Measurements from ENCODE around the gene OTUD5. TPM values are rescaled to one million over a fixed set of nuclear protein-coding genes. Genes with fewer than 3 reads are reported as not detected.

The OTUD5 gene, protein sequence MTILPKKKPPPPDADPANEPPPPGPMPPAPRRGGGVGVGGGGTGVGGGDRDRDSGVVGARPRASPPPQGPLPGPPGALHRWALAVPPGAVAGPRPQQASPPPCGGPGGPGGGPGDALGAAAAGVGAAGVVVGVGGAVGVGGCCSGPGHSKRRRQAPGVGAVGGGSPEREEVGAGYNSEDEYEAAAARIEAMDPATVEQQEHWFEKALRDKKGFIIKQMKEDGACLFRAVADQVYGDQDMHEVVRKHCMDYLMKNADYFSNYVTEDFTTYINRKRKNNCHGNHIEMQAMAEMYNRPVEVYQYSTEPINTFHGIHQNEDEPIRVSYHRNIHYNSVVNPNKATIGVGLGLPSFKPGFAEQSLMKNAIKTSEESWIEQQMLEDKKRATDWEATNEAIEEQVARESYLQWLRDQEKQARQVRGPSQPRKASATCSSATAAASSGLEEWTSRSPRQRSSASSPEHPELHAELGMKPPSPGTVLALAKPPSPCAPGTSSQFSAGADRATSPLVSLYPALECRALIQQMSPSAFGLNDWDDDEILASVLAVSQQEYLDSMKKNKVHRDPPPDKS
- total RNA-seq (2014; rRNA removed; shearing (Covaris generic); ENCODE audit: low replicate concordance) = 36.2 and 57.4 TPM in 2 replicates

- Histone ChIP-seq H4K20me1 (ENCODE audit: insufficient read depth, low read depth, low read length) (peaks cover 6% of the 10 kb centered on the region; the same call in 1 of the 2 replicates), H2AFZ (ENCODE audit: low read length) (no peak within 1 kb of the TSS), H3K9me3 (ENCODE audit: low read length) (no peaks in the 10 kb centered on the region), H3K27me3 (ENCODE audit: low read length) (no peaks in the 10 kb centered on the region), H3K9ac (ENCODE audit: low read length) (peak within 1 kb of the TSS; percentile 82), H3K36me3 (ENCODE audit: insufficient read depth, low read length) (0 out of 2 replicates have a peak, but pooled peaks cover 5% of the 10 kb centered on the region), H3K4me2 (ENCODE audit: low read depth, low read length, poor library complexity, severe bottlenecking) (peak within 1 kb of the TSS; percentile 70), H3K27ac (ENCODE audit: low read length) (peak within 1 kb of the TSS; percentile 91), H3K4me3 (ENCODE audit: low read length) (peak within 1 kb of the TSS; percentile 79), H3K9me2 (replicated peaks; ENCODE audit: insufficient read depth, low read length) (no peaks in the 10 kb centered on the region), H3K79me2 (ENCODE audit: low read length) (peaks cover 52% of the 10 kb centered on the region), H3K4me1 (ENCODE audit: low read length) (peaks cover 50% of the 10 kb centered on the region)
- peak; percentile 89 for DNase-seq
These were observed at the start of gene OTUD5 for GRCh38 chrX:48957477-48957826. OTUD5 (minus strand) TSS chrX:48957607; CDS start chrX:48957570, 37 bp downstream.

- no peak overlapping the region for H3K9ac ChIP-seq (ENCODE audit: low read length)
- no peaks in the 10 kb centered on the region for H3K9me3 ChIP-seq (ENCODE audit: low read length)
- H3K4me1 ChIP-seq (ENCODE audit: low read length) = peaks cover 17% of the 10 kb centered on the region
- H3K4me3 ChIP-seq (ENCODE audit: low read length) = no peak overlapping the region
- no peaks in the 10 kb centered on the region for H4K20me1 ChIP-seq (ENCODE audit: insufficient read depth, low read depth, low read length)
- H3K4me2 ChIP-seq (ENCODE audit: low read depth, low read length, poor library complexity, severe bottlenecking) = no peak overlapping the region
- H3K9me2 ChIP-seq (replicated peaks; ENCODE audit: insufficient read depth, low read length) = no peaks in the 10 kb centered on the region
- H3K27me3 ChIP-seq (ENCODE audit: low read length) = no peaks in the 10 kb centered on the region
- no peak overlapping the region for H2AFZ ChIP-seq (ENCODE audit: low read length)
- peaks cover 15% of the 10 kb centered on the region for H3K79me2 ChIP-seq (ENCODE audit: low read length)
- 0 out of 2 replicates have a peak, but pooled peaks cover 1% of the 10 kb centered on the region for H3K36me3 ChIP-seq (ENCODE audit: insufficient read depth, low read length)
- DNase-seq = peak; percentile 47
- no peak overlapping the region for H3K27ac ChIP-seq (ENCODE audit: low read length)
These were observed 46.3 kb upstream of the OTUD5 start for GRCh38 chrX:49003696-49004095.

GRCh38 chrX:49002091-49002935 is 44.9 kb upstream of the OTUD5 start, which contains the start of gene GRIPAP1:
GRIPAP1 (minus strand) TSS chrX:49002264; CDS start chrX:49002229, 35 bp downstream.
- no peaks in the 10 kb centered on the region for H3K27me3 ChIP-seq (ENCODE audit: low read length)
- H3K4me2 ChIP-seq (ENCODE audit: low read depth, low read length, poor library complexity, severe bottlenecking) = peak within 1 kb of the TSS; percentile 61
- peaks cover 15% of the 10 kb centered on the region for H3K79me2 ChIP-seq (ENCODE audit: low read length)
- H3K27ac ChIP-seq (ENCODE audit: low read length) = peak within 1 kb of the TSS; percentile 80
- 0 out of 2 replicates have a peak, but pooled peaks cover 9% of the 10 kb centered on the region for H3K36me3 ChIP-seq (ENCODE audit: insufficient read depth, low read length)
- peak within 1 kb of the TSS; percentile 75 for H3K4me3 ChIP-seq (ENCODE audit: low read length)
- H3K9ac ChIP-seq (ENCODE audit: low read length) = peak within 1 kb of the TSS; percentile 93
- H3K4me1 ChIP-seq (ENCODE audit: low read length) = peaks cover 17% of the 10 kb centered on the region
- no peaks in the 10 kb centered on the region for H4K20me1 ChIP-seq (ENCODE audit: insufficient read depth, low read depth, low read length)
- peak within 1 kb of the TSS; percentile 99 for H2AFZ ChIP-seq (ENCODE audit: low read length)
- no peaks in the 10 kb centered on the region for H3K9me3 ChIP-seq (ENCODE audit: low read length)
- DNase-seq = peak; percentile 94
- H3K9me2 ChIP-seq (replicated peaks; ENCODE audit: insufficient read depth, low read length) = no peaks in the 10 kb centered on the region

DNA sequence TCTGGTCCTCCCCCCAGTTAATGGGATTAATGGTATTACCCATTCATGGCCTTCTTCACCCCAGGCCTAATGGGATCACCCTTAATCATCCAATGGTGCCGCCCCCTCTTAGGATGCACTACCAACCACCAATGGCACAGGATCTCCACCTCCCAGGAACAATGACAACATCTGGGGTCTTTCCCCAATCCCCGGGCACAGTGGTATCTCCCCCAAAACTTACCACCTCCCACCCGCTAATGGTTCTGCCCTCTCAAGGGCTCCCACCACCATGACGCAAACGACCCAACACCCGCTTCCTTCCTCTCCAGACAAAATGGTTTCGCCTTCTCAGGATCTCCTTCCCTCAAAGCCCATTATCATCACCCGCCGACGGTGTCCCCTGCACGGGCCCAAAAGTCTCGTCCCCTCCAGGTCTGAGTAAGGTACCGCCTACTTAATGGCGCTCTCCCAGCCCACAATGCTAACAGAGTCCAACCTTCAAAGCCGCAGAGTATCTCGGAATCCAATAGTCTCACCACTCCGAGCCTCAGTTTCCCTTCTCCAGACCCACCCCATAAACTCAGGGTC is 44.2 kb upstream of the OTUD5 start:
- Histone ChIP-seq H2AFZ (ENCODE audit: low read length) (0 out of 2 replicates have a peak overlapping the region, but pooled peaks have one; percentile 99), H3K9ac (ENCODE audit: low read length) (peak overlapping the region; percentile 93), H3K27ac (ENCODE audit: low read length) (peak overlapping the region; percentile 80), H3K27me3 (ENCODE audit: low read length) (no peaks in the 10 kb centered on the region), H3K4me1 (ENCODE audit: low read length) (peaks cover 17% of the 10 kb centered on the region), H3K79me2 (ENCODE audit: low read length) (peaks cover 15% of the 10 kb centered on the region), H3K9me3 (ENCODE audit: low read length) (no peaks in the 10 kb centered on the region), H4K20me1 (ENCODE audit: insufficient read depth, low read depth, low read length) (no peaks in the 10 kb centered on the region), H3K9me2 (replicated peaks; ENCODE audit: insufficient read depth, low read length) (no peaks in the 10 kb centered on the region), H3K36me3 (ENCODE audit: insufficient read depth, low read length) (0 out of 2 replicates have a peak, but pooled peaks cover 9% of the 10 kb centered on the region), H3K4me3 (ENCODE audit: low read length) (peak overlapping the region; percentile 75), H3K4me2 (ENCODE audit: low read depth, low read length, poor library complexity, severe bottlenecking) (peak overlapping the region; percentile 61)
- DNase-seq = peak; percentile 76

DNA sequence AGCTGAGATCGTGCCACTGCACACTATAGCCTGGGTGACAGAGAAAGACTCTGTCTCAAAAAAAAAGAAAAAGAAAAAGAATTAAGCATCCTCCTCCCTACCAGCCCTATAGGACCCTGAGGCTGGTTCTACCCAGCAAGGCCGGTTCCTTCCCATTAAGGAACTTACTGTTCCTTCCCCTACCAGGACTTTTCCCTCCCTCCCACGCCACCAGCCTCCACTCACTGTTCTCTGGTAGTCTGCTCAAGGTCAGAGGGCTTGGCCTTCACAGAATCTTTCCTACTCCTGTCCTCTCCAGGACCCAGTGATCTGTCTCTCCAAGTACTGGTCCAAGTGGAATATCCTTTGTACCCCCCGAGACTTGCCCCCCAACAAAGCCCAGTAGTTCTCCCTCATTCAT is 43.2 kb upstream of the OTUD5 start:
- Histone ChIP-seq H4K20me1 (ENCODE audit: insufficient read depth, low read depth, low read length) (no peaks in the 10 kb centered on the region), H2AFZ (ENCODE audit: low read length) (no peak overlapping the region), H3K27me3 (ENCODE audit: low read length) (no peaks in the 10 kb centered on the region), H3K4me2 (ENCODE audit: low read depth, low read length, poor library complexity, severe bottlenecking) (peak overlapping the region; percentile 61), H3K9me2 (replicated peaks; ENCODE audit: insufficient read depth, low read length) (no peaks in the 10 kb centered on the region), H3K36me3 (ENCODE audit: insufficient read depth, low read length) (0 out of 2 replicates have a peak, but pooled peaks cover 9% of the 10 kb centered on the region), H3K27ac (ENCODE audit: low read length) (no peak overlapping the region), H3K9ac (ENCODE audit: low read length) (no peak overlapping the region; the same call in 1 of the 2 replicates), H3K4me3 (ENCODE audit: low read length) (peak overlapping the region; percentile 75), H3K79me2 (ENCODE audit: low read length) (peaks cover 15% of the 10 kb centered on the region), H3K9me3 (ENCODE audit: low read length) (no peaks in the 10 kb centered on the region), H3K4me1 (ENCODE audit: low read length) (peaks cover 17% of the 10 kb centered on the region)
- DNase-seq = no peak

DNA sequence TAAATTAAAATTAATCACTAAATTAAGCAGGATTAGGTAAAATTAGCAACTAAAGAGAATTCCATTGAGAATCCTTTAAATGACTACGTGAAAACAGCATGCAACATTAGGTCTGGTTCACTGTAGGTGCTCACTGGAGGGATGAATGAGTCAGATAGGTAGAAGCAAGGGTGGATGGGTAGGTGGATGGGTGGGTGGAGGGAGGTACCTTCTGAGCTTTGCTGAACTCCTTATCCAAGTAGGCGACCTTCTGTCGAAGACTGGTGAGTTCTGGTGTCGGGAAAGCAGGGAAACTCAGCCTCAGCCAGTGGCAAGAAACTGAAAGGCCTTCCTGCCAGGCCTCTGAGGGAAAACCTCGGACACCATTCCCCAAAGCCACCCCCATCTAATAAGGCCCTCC is 41.6 kb upstream of the OTUD5 start:
- Histone ChIP-seq H3K36me3 (ENCODE audit: insufficient read depth, low read length) (0 out of 2 replicates have a peak, but pooled peaks cover 9% of the 10 kb centered on the region), H3K79me2 (ENCODE audit: low read length) (peaks cover 15% of the 10 kb centered on the region), H3K4me3 (ENCODE audit: low read length) (no peak overlapping the region), H3K27ac (ENCODE audit: low read length) (no peak overlapping the region), H3K9me2 (replicated peaks; ENCODE audit: insufficient read depth, low read length) (no peaks in the 10 kb centered on the region), H4K20me1 (ENCODE audit: insufficient read depth, low read depth, low read length) (no peaks in the 10 kb centered on the region), H3K4me2 (ENCODE audit: low read depth, low read length, poor library complexity, severe bottlenecking) (no peak overlapping the region), H3K9me3 (ENCODE audit: low read length) (no peaks in the 10 kb centered on the region), H3K9ac (ENCODE audit: low read length) (no peak overlapping the region), H2AFZ (ENCODE audit: low read length) (no peak overlapping the region), H3K4me1 (ENCODE audit: low read length) (peaks cover 17% of the 10 kb centered on the region), H3K27me3 (ENCODE audit: low read length) (no peaks in the 10 kb centered on the region)
- DNase-seq = no peak

DNA sequence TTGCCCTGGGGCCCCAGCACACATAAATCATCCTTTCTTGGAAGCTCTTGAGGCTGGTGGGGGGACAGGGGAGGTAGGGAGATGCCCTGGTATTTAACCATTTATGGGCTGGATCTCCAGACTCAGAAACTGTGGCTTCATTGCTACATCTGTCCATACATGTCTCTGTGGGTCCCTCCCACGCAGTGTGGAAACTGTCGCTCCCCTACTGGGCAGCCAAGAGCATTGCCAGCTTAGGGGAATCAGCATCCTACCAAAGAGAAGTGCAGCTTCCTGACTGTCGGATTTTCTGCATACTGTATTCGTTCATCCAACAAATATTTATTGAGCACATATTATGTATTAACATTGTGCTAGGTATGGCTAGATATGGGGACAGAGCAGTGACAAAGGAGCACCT is 41.0 kb upstream of the OTUD5 start:
- Histone ChIP-seq H3K4me1 (ENCODE audit: low read length) (peaks cover 11% of the 10 kb centered on the region), H3K27ac (ENCODE audit: low read length) (no peak overlapping the region), H3K36me3 (ENCODE audit: insufficient read depth, low read length) (0 out of 2 replicates have a peak, but pooled peaks cover 9% of the 10 kb centered on the region), H3K4me2 (ENCODE audit: low read depth, low read length, poor library complexity, severe bottlenecking) (no peak overlapping the region), H3K9me3 (ENCODE audit: low read length) (no peaks in the 10 kb centered on the region), H3K27me3 (ENCODE audit: low read length) (no peaks in the 10 kb centered on the region), H3K9me2 (replicated peaks; ENCODE audit: insufficient read depth, low read length) (no peaks in the 10 kb centered on the region), H2AFZ (ENCODE audit: low read length) (no peak overlapping the region), H3K4me3 (ENCODE audit: low read length) (no peak overlapping the region), H4K20me1 (ENCODE audit: insufficient read depth, low read depth, low read length) (no peaks in the 10 kb centered on the region), H3K9ac (ENCODE audit: low read length) (no peak overlapping the region), H3K79me2 (ENCODE audit: low read length) (peaks cover 15% of the 10 kb centered on the region)
- no peak for DNase-seq

Data from Karpas-422 (cell line).